ENCODE data around the gene CCSAP. TPM values are rescaled to one million over a fixed set of nuclear protein-coding genes. Genes with fewer than 3 reads are reported as not detected.

Gene CCSAP
- total RNA-seq, 4 donors from 2014 or later: 1.8 to 5.8 (median 2.8) TPM

- H3K4me3 ChIP-seq: no peak overlapping the region
- no peaks in the 10 kb centered on the region for H3K27me3 ChIP-seq
- H3K4me1 ChIP-seq: no peaks in the 10 kb centered on the region
- H3K9me3 ChIP-seq: peaks cover 0 to 6% (median 0%) of the 10 kb centered on the region in 4 donors
- no peaks in the 10 kb centered on the region for H3K36me3 ChIP-seq
- DNase-seq: no peak
- H3K27ac ChIP-seq: no peak overlapping the region
- TF ChIP-seq CTCF (IDR thresholded peaks at IDR 0.05): no peak
- no peak for TF ChIP-seq POLR2A (IDR thresholded peaks at IDR 0.05)
Measured at GRCh38 chr1:229349463-229350385, 6.9 kb upstream of the CCSAP start.

DNA sequence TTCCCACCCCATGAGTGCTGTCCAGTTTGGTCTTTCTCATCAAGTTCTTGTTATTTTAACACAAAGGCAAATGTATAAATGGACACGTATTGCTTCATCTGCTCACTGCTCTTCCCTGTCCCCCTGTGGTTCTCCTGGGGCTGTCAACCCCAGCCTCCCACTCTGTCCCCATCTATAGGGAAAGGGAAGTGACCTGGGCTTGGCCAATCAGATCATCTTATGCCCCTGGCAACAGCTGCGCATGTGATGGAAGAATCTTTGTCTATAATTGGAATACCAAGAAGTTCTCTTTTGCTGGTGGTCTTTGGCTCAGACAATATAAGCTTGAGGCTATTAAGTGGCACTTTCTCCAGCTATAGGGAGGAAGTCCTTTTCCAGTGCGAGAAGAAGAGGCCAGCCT lies 4.7 kb upstream of the CCSAP start:
- no peaks in the 10 kb centered on the region for H3K36me3 ChIP-seq
- H3K27me3 ChIP-seq: no peaks in the 10 kb centered on the region
- H3K4me3 ChIP-seq: no peak overlapping the region
- H3K9me3 ChIP-seq: peaks cover 0 to 2% (median 0%) of the 10 kb centered on the region in 4 donors
- no peak for DNase-seq
- no peak overlapping the region for H3K27ac ChIP-seq
- H3K4me1 ChIP-seq: no peaks in the 10 kb centered on the region
- TF ChIP-seq POLR2A (IDR thresholded peaks at IDR 0.05) (no peak), CTCF (IDR thresholded peaks at IDR 0.05) (no peak)

DNA sequence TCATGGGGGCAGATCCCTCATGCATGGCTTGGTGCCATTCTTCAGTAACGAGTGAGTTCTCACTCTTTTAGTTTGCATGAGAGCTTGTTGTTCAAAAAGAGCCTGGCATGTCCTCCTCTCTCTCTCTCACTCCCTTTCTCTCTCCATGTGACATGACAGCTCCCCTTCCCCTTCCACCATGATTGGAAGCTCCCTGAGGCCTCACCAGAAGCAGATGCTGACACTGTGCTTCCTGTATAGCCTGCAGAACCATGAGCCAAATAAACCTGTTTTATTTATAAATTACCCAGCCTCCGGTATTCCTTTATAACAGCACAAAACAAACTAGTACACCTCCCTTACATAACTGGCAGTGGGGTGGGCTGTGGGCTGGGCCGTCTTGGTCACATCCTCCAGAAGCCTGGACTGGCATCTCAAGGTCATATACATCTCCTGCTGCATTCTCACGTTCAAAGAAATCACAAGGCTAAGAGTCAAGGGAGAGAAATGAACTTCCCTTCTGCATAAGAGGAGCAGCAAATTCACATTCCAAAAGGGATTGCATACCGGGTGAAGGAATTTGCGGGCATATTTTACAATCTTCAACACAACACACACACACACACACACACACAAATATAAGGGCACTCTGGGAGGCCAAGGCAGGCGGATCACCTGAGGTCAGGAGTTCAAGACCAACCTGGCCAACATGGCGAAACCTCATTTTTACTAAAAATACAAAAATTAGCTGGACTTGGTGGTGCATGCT lies 2.3 kb upstream of the CCSAP start:
- Histone ChIP-seq H3K4me3 (no peak overlapping the region), H3K27me3 (no peaks in the 10 kb centered on the region), H3K4me1 (peaks cover 0 to 11% (median 2%) of the 10 kb centered on the region in 4 donors), H3K27ac (no peak overlapping the region), H3K36me3 (no peaks in the 10 kb centered on the region), H3K9me3 (peaks cover 0 to 5% (median 0%) of the 10 kb centered on the region in 4 donors)
- DNase-seq: no peak
- no peak for TF ChIP-seq CTCF (IDR thresholded peaks at IDR 0.05)
- no peak for TF ChIP-seq POLR2A (IDR thresholded peaks at IDR 0.05)

DNA sequence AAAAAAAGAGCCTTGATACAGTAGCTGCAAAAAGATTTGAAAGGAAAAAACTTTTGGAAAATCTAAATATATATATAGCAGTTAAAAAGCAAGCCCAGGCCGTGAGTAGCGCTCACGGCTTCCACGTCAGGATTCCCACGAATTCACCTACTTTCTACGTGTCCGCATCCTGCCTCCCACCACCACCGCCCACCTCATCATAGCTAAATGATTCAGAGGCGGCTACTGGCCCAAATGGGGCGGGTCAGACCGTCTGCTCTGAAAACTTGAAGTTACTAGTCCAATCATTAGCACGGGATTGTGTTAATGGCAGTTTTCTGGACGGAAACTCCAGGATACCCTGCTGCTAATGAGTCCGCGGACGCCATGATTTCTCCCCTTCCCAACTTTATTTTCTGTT lies 1.3 kb upstream of the CCSAP start:
- Histone ChIP-seq H3K4me3 (no peak overlapping the region), H3K4me1 (peaks cover 0 to 11% (median 2%) of the 10 kb centered on the region in 4 donors), H3K9me3 (peaks cover 0 to 5% (median 0%) of the 10 kb centered on the region in 4 donors), H3K27me3 (no peaks in the 10 kb centered on the region), H3K36me3 (no peaks in the 10 kb centered on the region), H3K27ac (no peak overlapping the region)
- DNase-seq: no peak
- no peak for TF ChIP-seq POLR2A (IDR thresholded peaks at IDR 0.05)
- TF ChIP-seq CTCF (IDR thresholded peaks at IDR 0.05): no peak

GRCh38 chr1:229341774-229342655 lies 832 bp downstream of the CCSAP start:
- peak; percentile 88 to 95 (median 92) for DNase-seq
- Histone ChIP-seq H3K4me1 (peaks cover 0 to 11% (median 2%) of the 10 kb centered on the region in 4 donors), H3K27ac (peak overlapping the region; percentile 85 to 96 (median 90)), H3K27me3 (no peaks in the 10 kb centered on the region), H3K4me3 (peak overlapping the region; percentile 72 to 94 (median 83)), H3K36me3 (no peaks in the 10 kb centered on the region), H3K9me3 (peaks cover 0 to 5% (median 0%) of the 10 kb centered on the region in 4 donors)
- TF ChIP-seq CTCF (IDR thresholded peaks at IDR 0.05) (peak in 1 of 6 experiments; percentile 8), POLR2A (IDR thresholded peaks at IDR 0.05) (peak in 1 of 2 donors; percentile 60)

All from Peyer's patch (tissue), 4 donors.